HepG2 (cell line): ENCODE data around the gene ALG11. TPM values are rescaled to one million over a fixed set of nuclear protein-coding genes. Genes with fewer than 3 reads are reported as not detected.

Experiments used
- ATAC-seq: fragments of 200-7000 bp; cut with Tn5 transposase; 3 replicates; pipeline ENCODE4 v1.9.1; 2020; ENCODE audit warnings: mild to moderate bottlenecking, moderate library complexity
- BruUV-seq: library from RNA; stranded (reverse); fragments of 400-500 nt; replicated peaks from 2 replicates; lab custom pipeline; 2021; lab: Mats Ljungman, UMichigan
- CTCF ChIA-PET: fragments of 300-600 bp; formaldehyde crosslinking; extraction: SDS; loops from one replicate; lab custom pipeline; 2021; ENCODE audit warnings: low total read pairs, inconsistent platforms, low intra/inter-chr PET ratio; lab: Yijun Ruan, JAX
- POLR2A ChIA-PET: fragments of 350-600 bp; sonication (Branson Sonifier 250); formaldehyde crosslinking; loops from one replicate; lab custom pipeline; 2020; ENCODE audit warnings: antibody characterized with exemption, inconsistent platforms; lab: Yijun Ruan, JAX
- DNase-seq: peaks from one replicate; pipeline ENCODE4 v3.0.0-alpha.2; 2015; ENCODE audit warnings: low spot score
- FAIRE-seq: peaks from 3 replicates; lab custom pipeline; 2011; peaks lifted over from hg19 to GRCh38; lab: Jason Lieb, UNC
- H2AFZ ChIP-seq: one replicate; pipeline ENCODE4 v1.6.1; 2011; ENCODE audit warnings: low read length, inconsistent platforms
- H3K27ac ChIP-seq: fragments of 300-600 bp; 3 replicates; pipeline ENCODE4 v1.8.0; 2011; ENCODE audit warnings: mixed run types, mild to moderate bottlenecking, mixed read lengths, low read length, inconsistent platforms; ENCODE audit not compliant: insufficient read depth; ENCODE audit errors: extremely low read length
- H3K27me3 ChIP-seq, 2 experiments: fragments of 200-600 bp in 1 of 2; 2 replicates in 1 of 2; 3 replicates in 1 of 2; pipeline versions ENCODE4 v1.6.0 to v1.8.0; 2011; ENCODE audit warnings: low read length in 2 of 2, mild to moderate bottlenecking in 2 of 2, moderate library complexity in 2 of 2, inconsistent platforms in 1 of 2; ENCODE audit not compliant: insufficient read depth in 2 of 2, control insufficient read depth in 1 of 2
- H3K36me3 ChIP-seq, 2 experiments: fragments of 200-600 bp in 1 of 2; replicated peaks in 1 of 2; 2 replicates in 1 of 2; 3 replicates in 1 of 2; pipeline versions ENCODE4 v1.5.1 to v1.8.0; 2011; ENCODE audit warnings: low read length in 2 of 2, inconsistent platforms in 1 of 2; ENCODE audit not compliant: insufficient read depth in 2 of 2, control insufficient read depth in 1 of 2
- H3K4me1 ChIP-seq: 2 replicates; pipeline ENCODE4 v1.5.1; 2012; ENCODE audit warnings: low read length, inconsistent platforms; ENCODE audit not compliant: insufficient read depth
- H3K4me2 ChIP-seq: 2 replicates; pipeline ENCODE4 v1.6.0; 2011; ENCODE audit warnings: low read depth, low read length, inconsistent platforms
- H3K4me3 ChIP-seq, 3 experiments: fragments of 200-600 bp in 1 of 3; sonication (generic), shearing (Covaris generic) in 1 of 3; replicated peaks in 1 of 3; 2 replicates each; pipeline ENCODE4 v1.5.1; 2011 to 2016; ENCODE audit warnings: low read length in 3 of 3, inconsistent platforms in 2 of 3, low read depth in 2 of 3, mild to moderate bottlenecking in 2 of 3, control low read depth in 1 of 3, mixed read lengths in 1 of 3; ENCODE audit not compliant: insufficient read depth in 1 of 3
- H3K79me2 ChIP-seq: one replicate; pipeline ENCODE4 v1.6.1; 2011; ENCODE audit warnings: low read length, inconsistent platforms; ENCODE audit not compliant: insufficient read depth
- H3K9ac ChIP-seq: 2 replicates; pipeline ENCODE4 v1.6.0; 2011; ENCODE audit warnings: mild to moderate bottlenecking, low read depth, low read length, inconsistent platforms; ENCODE audit not compliant: insufficient read depth
- H3K9me3 ChIP-seq: 2 replicates; pipeline ENCODE4 v1.5.1; 2012; ENCODE audit warnings: mild to moderate bottlenecking, low read length
- H4K20me1 ChIP-seq: 2 replicates; pipeline ENCODE4 v1.6.0; 2011; ENCODE audit warnings: inconsistent platforms, mild to moderate bottlenecking, low read length, moderate library complexity; ENCODE audit not compliant: insufficient read depth
- ESRRA ChIP-seq: sonication (generic); formaldehyde crosslinking; IDR thresholded peaks from 2 replicates; pipeline ENCODE4 v1.5.1; 2020; ENCODE audit warnings: mild to moderate bottlenecking, low read depth, missing genetic modification reagents
- HDAC1 ChIP-seq: sonication (generic); formaldehyde crosslinking; IDR thresholded peaks from 2 replicates; pipeline ENCODE4 v1.5.1; 2020; ENCODE audit warnings: mild to moderate bottlenecking, missing genetic modification reagents
- NFYC ChIP-seq: IDR thresholded peaks from 2 replicates; pipeline ENCODE4 v1.6.1; 2016; ENCODE audit warnings: missing genetic modification reagents, missing compliant biosample characterization
- SP5 ChIP-seq: IDR thresholded peaks from 2 replicates; pipeline ENCODE4 v1.6.1; 2016; ENCODE audit warnings: low read depth, borderline replicate concordance
- TGIF2 ChIP-seq: IDR thresholded peaks from 2 replicates; pipeline ENCODE4 v1.6.1; 2016; ENCODE audit warnings: control low read depth, missing compliant biosample characterization
- ZNF207 ChIP-seq: fragments of 450-650 bp; IDR thresholded peaks from 2 replicates; pipeline ENCODE4 v1.6.1; 2016; ENCODE audit warnings: antibody characterized with exemption, borderline replicate concordance
- ZNF563 ChIP-seq: sonication (generic); formaldehyde crosslinking; IDR thresholded peaks from 2 replicates; pipeline ENCODE4 v1.8.0; 2022; ENCODE audit warnings: mild to moderate bottlenecking, moderate library complexity, missing genetic modification reagents
- ZNF570 ChIP-seq: sonication (generic); formaldehyde crosslinking; IDR thresholded peaks from 2 replicates; pipeline ENCODE4 v1.4.0; 2020; ENCODE audit warnings: mild to moderate bottlenecking, missing genetic modification reagents, borderline replicate concordance
- WGBS: methylation state at CpG from one replicate; pipeline ENCODE4 v1.1.6; 2017; ENCODE audit warnings: low lambda C conversion rate; 5-methylcytosine and 5-hydroxymethylcytosine counted together
- in situ Hi-C: cut with HindIII; loops from 2 replicates; pipeline ENCODE4 v1.10.0; 2017; ENCODE audit warnings: low pct_unique_long_range_greater_than_20kb; ENCODE audit not compliant: extremely low pct_ligation_motif_present
- intact Hi-C: fragments of 100-400 bp; cut with micrococcal nuclease; formaldehyde crosslinking; loops from one replicate; pipeline ENCODE4 v1.10.0; 2022; ENCODE audit not compliant: unreplicated experiment
- polyA plus RNA-seq, 8 experiments: library from polyadenylated mRNA; depleted of rRNA in 3 of 8; stranded (reverse) in 7 of 8; unstranded in 1 of 8; fragments of >200 nt; fragmentation: Illumina TruSeq in 4 of 8; extraction: Trizol in 4 of 8; gene quantifications; 2 replicates each; pipeline versions ENCODE4 v1.2.1 to v1.2.3, GENCODE V29; 2011 to 2016; ENCODE audit warnings: low read depth in 4 of 8, missing spikeins in 1 of 8, mixed read lengths in 1 of 8; ENCODE audit not compliant: insufficient read depth in 1 of 8
- total RNA-seq, 5 experiments: library from RNA; depleted of rRNA; stranded (reverse); fragments of >200 nt; fragmentation: Illumina TruSeq; extraction: Trizol; gene quantifications; 2 replicates each; pipeline ENCODE4 v1.2.3, GENCODE V29; 2016; ENCODE audit warnings: low read depth in 1 of 5
- TF ChIP-seq, protein P1 (sequence below), 2 experiments: sonication (generic) in 1 of 2; formaldehyde crosslinking in 1 of 2; IDR thresholded peaks; 2 replicates each; pipeline versions ENCODE4 v1.5.1 to v1.6.1; 2011 to 2020; ENCODE audit warnings: borderline replicate concordance in 1 of 2, low read depth in 1 of 2, low read length in 1 of 2, mild to moderate bottlenecking in 1 of 2, missing genetic modification reagents in 1 of 2, moderate library complexity in 1 of 2
- TF ChIP-seq, protein P2 (sequence below): sonication (generic); formaldehyde crosslinking; IDR thresholded peaks from 2 replicates; pipeline ENCODE4 v1.4.0; 2020; ENCODE audit warnings: missing genetic modification reagents

Gene ALG11
- total and polyA plus RNA-seq, 2 of the 13 experiments (the other 11 are each of a cell fraction or from before 2014, with no cell fraction given): 14.7 to 27.9 TPM

DNA sequence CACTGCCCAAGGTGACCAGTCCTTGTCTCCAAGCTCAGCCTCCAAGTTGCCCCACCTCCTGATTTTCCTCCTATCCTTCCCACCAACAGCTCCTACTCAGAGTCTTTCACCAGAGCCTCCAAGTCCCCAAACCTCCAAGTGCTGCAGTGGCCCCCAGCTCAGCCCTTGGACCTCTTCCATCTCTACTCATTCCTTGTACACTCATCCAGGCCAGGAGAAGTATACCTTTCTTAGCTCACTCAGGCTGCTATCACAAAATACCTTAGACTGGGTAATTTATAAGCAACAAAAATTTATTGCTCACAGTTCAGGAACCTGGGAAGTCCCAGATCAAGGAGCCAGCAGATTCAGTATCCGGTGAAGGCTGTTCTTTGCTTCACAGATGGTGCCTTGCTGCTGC, 12.3 kb upstream of the ALG11 start:
- H2AFZ ChIP-seq: no peak overlapping the region
- H3K27me3 ChIP-seq: no peaks in the 10 kb centered on the region
- H3K4me1 ChIP-seq: peaks cover 96% of the 10 kb centered on the region
- H3K27ac ChIP-seq: peak overlapping the region; percentile 79
- no CpG with 5 or more reads among the region's 1 CpG for WGBS
- peaks cover 0 to 6% of the 10 kb centered on the region in 2 experiments; a peak in 2 of 5 replicates for H3K36me3 ChIP-seq
- FAIRE-seq: no peak
- CTCF ChIA-PET: interaction anchor here (2.4 kb wide), 1 partner anchor 26 kb away, joined by 9 read pairs; no protein-coding TSS in a partner anchor
- TF ChIP-seq ZNF563 (CRISPR knock-in tag) (no peak), ZNF207 (no peak), SP5 (CRISPR knock-in tag) (no peak), TGIF2 (CRISPR knock-in tag) (no peak), ESRRA (no peak), NFYC (CRISPR knock-in tag) (no peak), HDAC1 (CRISPR knock-in tag) (no peak), ZNF570 (CRISPR knock-in tag) (no peak)
- TF ChIP-seq, protein P1, sequence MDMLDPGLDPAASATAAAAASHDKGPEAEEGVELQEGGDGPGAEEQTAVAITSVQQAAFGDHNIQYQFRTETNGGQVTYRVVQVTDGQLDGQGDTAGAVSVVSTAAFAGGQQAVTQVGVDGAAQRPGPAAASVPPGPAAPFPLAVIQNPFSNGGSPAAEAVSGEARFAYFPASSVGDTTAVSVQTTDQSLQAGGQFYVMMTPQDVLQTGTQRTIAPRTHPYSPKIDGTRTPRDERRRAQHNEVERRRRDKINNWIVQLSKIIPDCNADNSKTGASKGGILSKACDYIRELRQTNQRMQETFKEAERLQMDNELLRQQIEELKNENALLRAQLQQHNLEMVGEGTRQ (IDR thresholded peaks at IDR 0.05; ENCODE audit: low read depth, low read length): no peak
- TF ChIP-seq, protein P1 (CRISPR knock-in tag; IDR thresholded peaks at IDR 0.05; ENCODE audit: borderline replicate concordance): no peak
- TF ChIP-seq, protein P2, sequence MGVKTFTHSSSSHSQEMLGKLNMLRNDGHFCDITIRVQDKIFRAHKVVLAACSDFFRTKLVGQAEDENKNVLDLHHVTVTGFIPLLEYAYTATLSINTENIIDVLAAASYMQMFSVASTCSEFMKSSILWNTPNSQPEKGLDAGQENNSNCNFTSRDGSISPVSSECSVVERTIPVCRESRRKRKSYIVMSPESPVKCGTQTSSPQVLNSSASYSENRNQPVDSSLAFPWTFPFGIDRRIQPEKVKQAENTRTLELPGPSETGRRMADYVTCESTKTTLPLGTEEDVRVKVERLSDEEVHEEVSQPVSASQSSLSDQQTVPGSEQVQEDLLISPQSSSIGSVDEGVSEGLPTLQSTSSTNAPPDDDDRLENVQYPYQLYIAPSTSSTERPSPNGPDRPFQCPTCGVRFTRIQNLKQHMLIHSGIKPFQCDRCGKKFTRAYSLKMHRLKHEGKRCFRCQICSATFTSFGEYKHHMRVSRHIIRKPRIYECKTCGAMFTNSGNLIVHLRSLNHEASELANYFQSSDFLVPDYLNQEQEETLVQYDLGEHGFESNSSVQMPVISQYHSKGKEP (CRISPR knock-in tag): no peak
- TF ChIP-seq, all 625 proteins: peak for 0
- Histone ChIP-seq H4K20me1 (peaks cover 42% of the 10 kb centered on the region), H3K4me2 (peak overlapping the region; percentile 75; the same call in 1 of the 2 replicates), H3K9me3 (no peaks in the 10 kb centered on the region), H3K9ac (no peak overlapping the region), H3K4me3 (no peak overlapping the region), H3K79me2 (peaks cover 96% of the 10 kb centered on the region)
- DNase-seq (no peak), ATAC-seq (no peak)
- BruUV-seq: no TSS peak
- in situ Hi-C loops: loop anchor here (25.0 kb wide), 1 partner anchor 462 kb away; the partner anchor contains the start of genes CKAP2 and VPS36
- intact Hi-C loops: no loop called here
- POLR2A ChIA-PET: interaction anchor here (2.2 to 3.4 kb wide), 3 partner anchors 8 to 22 kb away, joined by 14 to 32 read pairs (median 25); partner anchors contain the start of genes ALG11 and ATP7B
